ENCODE results near the gene SLC16A2.

DNA sequence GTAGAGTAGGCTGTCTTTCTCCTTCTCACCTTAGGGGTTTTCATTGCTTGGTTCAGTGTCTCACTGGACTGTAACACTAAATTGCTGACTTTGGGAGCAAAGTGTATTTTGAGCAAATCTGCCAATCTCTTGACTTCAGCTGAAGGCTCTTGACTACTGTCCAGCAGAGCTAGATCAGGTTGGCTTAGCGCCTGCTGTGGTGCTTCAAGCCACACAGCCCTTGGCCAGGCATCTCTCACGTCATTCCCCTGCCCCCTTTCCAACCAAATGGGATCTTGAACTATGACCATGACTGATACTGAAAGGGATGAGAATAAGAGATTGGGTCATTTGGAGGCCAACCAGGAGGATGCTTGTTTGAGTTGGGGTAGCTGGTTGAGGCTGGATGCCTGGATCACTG, 4.8 kb downstream of the SLC16A2 start:
- TF ChIP-seq, protein P1, sequence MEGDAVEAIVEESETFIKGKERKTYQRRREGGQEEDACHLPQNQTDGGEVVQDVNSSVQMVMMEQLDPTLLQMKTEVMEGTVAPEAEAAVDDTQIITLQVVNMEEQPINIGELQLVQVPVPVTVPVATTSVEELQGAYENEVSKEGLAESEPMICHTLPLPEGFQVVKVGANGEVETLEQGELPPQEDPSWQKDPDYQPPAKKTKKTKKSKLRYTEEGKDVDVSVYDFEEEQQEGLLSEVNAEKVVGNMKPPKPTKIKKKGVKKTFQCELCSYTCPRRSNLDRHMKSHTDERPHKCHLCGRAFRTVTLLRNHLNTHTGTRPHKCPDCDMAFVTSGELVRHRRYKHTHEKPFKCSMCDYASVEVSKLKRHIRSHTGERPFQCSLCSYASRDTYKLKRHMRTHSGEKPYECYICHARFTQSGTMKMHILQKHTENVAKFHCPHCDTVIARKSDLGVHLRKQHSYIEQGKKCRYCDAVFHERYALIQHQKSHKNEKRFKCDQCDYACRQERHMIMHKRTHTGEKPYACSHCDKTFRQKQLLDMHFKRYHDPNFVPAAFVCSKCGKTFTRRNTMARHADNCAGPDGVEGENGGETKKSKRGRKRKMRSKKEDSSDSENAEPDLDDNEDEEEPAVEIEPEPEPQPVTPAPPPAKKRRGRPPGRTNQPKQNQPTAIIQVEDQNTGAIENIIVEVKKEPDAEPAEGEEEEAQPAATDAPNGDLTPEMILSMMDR (IDR thresholded peaks at IDR 0.05) = no peak
- no peak for TF ChIP-seq POLR2A (IDR thresholded peaks at IDR 0.05)

All from ovary (tissue), 3 donors.